Suppressor macrophage treated with lipopolysaccharide for 1 hour (primary cell): ENCODE data around the gene DTHD1.

Experiments used
- DNase-seq, 3 donors: peaks; one replicate each; pipeline ENCODE4 v3.0.0-alpha.2; 2020 to 2022

Gene DTHD1

DNA sequence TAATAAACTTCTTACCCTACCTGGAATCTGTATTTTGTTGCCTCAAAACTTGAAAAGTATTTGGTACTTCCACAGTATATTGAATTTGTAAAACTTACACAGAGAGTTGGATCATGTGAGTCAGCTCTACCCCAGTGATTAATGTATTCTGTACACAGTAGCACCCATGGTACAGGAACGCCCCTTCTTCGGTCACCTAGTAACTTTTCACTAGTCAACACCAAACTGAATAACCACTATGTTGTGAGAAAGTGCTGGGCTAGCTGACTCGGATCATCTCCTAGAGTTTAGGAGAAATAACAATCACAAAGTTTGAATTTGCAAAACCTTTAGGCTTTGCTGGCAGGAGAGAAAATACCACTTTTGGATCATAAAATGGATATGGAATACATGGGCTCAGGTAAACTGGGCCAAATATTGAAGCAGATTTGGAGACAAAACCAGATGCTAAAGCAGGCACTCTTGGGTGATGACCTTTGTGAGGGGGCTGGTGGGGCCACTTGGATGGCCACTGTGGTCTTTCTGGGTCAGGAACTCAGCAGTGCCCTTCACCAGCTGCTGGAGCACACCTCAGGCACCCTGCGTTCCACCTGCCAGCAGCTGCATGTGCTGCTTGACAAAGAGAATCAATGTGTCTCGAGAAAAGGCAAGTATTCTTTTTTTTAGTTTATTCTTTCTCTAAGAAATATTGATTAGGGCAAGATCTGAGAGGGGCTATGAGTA lies at the start of gene DTHD1:
Gene DTHD1 (plus strand): TSS at position 233 of the 723 bp plus-strand sequence. CDS start 143 bp downstream, at position 376.
- no peak for DNase-seq

DNA sequence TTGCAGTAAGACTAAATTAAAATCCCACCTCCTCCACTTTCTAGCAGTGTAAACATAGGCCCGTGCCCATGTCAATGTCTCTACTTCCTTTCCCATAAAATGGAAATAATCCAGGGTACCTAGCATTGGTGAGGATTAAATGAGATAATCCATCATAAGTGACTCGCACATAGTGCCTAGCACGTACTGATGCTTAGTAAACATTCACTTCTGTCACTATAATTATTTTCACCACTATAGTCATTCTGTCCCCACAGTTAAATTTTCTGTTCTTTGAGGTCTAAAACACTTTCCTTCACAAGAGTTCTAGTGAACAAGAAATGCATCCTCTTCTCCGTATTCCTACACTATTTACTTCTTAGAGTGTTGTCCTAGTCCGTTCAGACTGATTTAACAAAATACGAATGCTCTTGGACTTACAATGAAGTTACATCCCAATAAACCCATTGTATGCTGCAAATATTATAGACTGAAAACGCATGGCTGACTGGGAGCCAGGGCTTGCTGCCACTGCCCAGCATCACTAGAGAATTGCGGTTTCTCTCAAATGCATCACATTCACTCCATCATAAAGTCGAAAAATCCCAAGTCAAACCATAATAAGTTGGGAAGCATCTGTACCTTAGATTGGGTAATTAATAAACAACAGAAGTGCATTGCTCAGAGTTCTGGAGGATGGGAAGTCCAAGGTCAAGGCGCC lies 47.7 kb upstream of the DTHD1 start:
- DNase-seq = no peak

DNA sequence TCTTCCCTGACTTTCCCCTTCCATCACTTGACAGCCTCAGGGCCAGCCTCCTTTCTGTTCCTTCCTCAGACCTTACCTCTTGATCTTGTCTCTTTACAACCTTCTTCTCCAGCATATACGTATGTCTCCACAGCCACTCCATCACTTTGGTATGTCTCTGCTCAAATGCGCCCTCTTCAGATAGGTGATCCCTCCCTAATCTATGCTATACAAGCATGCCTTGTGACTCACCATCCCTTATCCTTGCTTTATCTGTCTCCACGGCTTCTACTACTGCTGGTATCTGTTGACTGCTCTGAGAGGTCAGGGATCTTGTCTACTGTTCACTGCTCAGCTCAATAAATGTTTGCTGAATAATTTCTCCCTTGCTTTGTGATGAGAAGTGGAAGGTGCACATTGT lies 46.1 kb upstream of the DTHD1 start:
- peak in 2 of 3 donors; percentile 3 to 17 for DNase-seq

DNA sequence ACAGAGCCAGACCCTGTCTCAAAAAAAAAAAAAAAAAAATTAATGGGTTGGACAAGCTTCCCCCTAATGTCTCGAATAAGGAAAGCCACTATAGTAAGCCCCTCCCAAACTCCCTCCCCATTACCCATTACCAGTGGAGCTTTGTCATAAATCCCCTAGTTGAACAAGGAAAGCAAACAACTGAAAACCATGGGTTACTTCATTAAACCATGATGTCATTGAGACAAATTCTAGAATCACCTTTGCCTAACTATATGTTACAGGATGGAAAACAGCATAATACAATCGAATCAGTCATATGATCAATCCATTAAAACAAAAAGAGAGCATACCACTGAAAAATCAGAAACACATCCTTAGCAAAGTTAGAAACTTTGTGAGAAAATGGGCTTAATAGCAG lies 45.3 kb upstream of the DTHD1 start:
- DNase-seq = peak in 2 of 3 donors; percentile 14 to 25

DNA sequence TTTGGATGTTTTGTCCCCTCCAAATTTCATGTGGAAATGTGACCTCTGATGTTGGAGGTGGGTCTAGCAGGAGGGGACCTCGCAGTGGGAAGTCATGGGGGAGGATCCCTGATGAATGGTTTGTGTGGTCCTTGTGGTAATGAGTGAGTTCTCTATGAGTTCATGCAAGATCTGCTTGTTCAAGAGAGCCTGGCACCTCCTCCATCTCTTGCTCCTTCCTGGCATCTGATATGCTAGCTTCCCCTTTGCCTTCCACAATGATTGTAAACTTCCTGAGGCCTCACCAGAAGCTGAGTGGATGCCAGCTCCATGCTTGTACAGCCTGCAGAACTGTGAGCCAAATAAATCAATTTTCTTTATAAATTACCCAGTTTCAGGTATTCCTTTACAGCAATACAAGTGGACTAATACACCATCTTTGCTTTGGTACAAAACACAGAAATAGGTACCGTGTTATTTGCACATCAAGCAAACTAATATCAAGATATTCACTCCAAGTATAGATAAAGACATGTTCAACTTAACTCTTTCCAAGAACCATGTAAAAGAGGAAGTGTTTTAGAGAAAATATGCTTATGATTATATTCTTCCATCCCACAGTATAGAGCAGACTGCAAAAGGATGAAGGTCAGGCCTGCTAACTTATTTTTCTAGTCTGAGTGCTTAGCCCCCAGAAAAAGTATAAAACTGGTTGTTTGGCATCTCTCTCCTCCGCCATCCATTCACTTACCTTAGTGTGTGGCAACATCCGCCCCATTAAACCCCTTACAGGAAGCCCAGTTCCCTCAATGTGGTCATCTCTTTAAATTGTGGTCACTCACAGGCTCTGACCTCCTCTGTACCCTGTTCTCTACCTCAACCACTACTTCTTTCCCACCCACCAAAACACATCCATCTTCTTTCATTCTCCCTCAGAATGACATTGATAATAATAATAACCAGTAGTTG lies 43.8 kb upstream of the DTHD1 start:
- peak in 2 of 3 donors; percentile 29 to 32 for DNase-seq

DNA sequence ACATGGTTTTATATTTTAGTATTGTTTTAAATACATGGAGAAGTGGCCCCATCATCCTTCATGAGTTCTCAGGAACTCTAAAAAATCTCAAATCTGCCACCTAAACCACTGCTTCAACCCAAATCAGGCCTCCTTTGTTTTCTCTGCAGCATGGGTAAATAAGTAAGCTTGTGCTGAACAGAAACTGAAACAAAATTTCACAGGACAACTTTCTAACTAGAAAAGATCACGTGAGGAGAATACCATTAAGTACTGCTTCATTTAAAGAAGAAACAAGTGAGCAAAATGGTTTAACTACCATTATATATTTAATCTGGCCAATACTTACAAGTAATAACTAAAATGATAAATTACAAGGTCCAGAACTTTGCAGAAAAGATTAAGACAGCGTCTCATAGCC lies 39.6 kb upstream of the DTHD1 start:
- DNase-seq = peak; percentile 47 to 83 (median 67)

DNA sequence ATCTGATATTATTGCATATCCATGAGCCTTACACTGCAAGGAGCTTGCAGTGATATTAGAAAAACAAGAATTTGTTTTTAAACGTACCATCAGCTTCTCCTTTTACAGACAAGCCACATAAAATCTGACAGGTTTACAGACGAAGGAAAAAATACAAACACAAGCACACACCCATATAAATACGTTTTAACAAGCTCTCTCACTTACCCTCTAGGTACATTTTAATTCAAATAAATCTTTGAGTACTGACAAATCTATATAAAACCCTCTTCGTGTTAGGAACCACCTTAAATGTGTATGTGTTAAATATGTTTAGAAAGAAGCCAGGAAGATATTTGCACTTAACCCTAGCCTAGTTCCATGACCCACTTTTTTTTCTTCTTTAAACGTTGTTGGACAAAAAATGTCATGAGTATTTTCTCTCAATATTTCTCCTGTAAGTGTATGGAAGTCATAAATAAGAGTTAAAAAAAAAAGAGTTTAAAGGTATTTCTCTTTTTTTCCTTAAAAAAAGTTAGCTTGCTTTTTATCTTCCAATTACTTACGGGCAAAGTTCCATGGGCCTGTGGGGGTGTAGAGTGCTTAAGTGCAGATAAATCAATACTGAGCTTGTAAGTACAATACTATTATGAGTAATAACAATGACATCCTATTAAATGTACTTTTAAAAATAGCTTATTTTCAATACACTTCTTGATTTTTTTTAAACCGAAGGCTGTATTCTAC lies 38.6 kb upstream of the DTHD1 start:
- peak in 1 of 3 donors; percentile 36 for DNase-seq

DNA sequence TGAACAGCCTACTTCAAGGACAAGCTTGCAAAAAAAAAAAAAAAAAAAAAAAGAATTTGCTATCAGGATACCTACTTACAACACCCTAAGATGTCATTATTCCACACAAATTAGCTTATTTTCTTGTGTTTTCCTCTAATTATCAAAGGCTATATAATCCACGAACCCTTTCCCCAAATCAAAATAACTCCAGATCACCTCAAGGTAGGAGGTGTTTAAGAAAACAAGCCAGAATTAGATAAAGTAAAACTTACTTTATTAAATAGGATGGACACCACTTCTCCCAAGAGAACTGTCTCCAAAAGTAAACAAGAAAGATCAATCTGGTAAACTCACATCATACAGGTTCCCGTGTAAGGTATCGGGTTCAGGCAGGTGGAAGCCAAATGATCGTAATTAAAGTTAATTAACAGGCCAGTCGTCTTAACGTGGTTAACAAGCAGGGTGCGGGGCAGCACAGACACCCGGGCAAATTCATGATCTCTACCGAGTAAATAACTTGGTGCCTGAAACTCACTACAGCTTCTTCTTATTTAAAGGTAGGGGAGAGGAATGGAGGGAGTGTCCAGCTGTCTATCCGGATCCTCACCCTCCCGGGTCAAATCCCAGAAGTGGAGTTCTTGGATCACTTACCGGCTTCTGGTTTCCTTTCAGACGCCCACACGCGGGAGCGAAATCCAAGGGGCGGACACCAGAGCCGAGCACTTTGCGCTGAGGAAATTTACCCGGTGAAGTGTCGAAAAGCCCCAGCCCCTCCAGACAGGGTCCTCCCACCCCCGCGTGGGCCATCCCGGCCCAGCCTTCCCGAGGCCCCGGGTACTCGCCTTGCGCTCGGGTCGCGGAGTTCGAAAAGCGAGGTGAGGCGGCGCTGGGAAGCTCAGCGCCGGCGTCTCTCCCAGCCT lies 37.8 kb upstream of the DTHD1 start:
- DNase-seq = peak; percentile 98 to 99 (median 98)

DNA sequence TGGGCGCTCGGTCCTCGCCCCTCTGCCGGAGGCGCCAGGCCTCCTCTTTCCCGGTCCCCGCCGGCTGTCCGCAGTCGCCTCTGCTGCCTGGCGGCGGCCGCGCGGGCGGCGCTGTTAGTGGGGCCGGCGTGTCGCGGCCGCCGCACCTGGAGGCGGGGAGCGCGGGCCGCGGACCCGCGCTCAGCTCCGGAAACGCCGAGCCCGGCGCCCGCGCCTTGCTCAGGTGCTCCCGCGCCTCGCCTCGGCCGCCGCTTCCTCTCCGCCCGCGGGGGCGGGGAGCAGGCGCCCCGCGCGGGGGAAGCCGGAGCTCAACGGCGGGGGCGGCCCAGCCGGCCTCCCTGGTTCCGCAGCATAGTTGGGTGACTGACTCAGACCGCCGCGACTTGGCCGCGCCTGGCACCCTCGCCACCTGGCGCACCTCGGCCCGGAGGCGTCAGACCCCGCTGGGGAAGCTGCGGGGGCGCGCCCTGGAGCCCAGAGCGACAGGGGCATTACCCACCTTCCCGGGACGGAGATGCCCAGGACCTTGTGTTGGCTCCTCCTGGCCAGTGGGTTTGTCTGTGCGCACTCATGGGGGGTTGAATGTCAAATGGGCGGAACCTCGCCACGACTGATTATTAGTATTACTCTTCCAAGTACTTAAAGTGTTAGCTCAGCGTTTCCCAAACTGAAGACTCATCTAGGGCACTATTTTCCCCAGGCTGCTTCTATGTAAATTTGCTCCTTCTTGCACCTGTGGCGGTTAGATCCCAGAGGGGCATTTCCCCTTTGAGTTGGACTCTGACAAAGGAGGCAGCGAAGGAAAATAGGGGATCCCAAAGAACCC lies 36.9 kb upstream of the DTHD1 start, which contains the start of gene ARAP2:
Gene ARAP2 (minus strand): TSS at position 258 of the 826 bp plus-strand sequence. CDS start 15,028 bp downstream, outside the sequence.
- peak; percentile 89 to 95 (median 91) for DNase-seq

DNA sequence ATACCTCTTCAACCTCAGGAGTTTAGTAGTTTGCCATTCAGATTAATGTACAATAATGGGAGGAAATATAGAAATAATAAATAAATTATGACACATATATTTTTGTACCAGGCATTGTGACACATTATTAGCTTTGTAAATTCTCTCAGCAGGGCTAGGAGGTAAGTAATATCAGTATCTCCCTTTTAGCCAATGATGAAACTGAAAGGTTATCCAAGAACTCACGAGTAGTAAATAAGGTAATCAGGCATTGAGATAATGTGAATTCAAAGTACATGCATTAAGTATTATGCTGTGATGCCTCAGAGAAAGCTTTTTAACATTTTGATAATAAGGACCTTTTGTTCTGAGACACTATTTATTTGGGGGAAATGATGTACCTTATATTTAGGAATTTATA lies 31.8 kb upstream of the DTHD1 start:
- no peak for DNase-seq

DNA sequence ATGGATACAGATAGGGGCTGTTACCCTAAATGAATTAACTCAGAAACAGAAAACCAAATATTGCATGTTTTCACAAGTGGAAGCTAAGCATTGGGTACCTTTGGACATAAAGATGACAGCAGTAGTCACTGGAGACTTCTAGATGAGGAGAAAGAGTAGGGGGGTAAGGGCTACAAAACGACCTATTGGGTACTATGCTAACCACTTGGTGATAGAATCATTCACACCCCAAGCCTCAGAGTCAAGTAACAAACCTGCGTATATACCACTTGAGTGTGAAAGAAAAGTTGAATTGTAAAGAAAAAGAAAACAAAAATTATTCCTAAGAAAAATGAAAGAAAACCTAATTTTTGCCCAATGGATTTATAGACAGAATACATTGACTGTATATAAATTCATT lies 29.4 kb upstream of the DTHD1 start:
- DNase-seq = no peak

DNA sequence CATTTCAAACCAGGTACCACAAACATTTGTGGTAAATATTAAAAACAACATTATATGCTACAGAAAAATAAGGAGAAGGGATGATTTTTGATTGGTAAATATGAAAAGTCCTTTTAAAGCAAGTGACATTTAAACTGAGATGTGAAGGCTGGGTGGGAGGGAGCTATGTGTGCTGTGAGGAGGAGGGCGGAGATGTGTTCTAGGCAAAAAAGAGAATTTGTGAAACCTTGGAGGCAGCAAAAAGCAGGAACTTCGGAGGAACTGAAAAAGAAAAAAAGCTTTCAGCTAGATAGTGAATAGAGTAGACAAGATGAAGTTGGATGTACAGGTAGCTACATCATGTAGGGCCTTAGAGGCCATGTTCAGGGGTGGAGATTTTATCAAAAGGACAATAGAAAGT lies 27.0 kb upstream of the DTHD1 start:
- peak; percentile 40 to 64 (median 45) for DNase-seq

DNA sequence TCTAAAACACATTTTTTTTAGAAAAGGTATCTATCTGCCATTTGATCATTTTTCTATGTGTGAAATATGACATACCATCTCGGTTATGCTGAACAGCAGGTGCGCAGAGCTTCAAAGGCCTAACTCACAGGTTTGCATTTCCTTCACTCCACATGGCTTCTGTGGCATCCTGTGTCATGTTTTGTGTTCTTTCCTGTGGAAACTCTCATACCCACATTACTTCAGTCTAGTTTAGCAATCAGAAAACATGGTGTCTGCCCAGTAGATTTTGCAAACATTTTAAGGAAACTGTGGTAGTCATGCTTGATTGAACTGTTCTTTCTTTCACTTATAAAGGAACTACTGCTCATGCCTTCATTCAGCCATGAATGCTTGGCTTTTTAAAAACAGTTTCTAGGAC lies 25.8 kb upstream of the DTHD1 start:
- peak; percentile 67 to 91 (median 88) for DNase-seq

DNA sequence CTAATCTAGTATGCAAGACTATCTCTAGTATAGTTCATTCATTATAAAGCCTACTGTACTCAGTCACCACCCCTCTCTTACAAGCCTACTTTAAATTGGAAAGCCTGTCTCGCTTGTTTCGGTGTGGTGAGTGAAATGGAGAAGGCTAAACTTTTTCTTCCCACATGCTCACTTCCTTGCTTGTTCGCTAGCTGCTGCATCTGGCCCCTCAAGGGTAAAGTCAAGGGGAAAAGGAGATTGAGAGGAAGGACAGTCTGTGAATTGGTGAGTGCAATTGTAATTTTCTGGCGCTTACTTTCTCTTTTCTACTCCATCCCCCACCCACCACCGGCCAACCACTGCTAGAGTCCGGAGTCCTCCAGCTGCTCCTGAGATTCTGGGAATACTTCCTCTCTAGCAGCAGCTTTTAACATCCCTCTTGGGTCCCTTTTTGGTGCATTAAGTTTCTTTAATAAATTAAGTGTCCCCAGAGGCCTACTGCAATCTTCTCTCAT lies 25.0 kb upstream of the DTHD1 start:
- DNase-seq = peak; percentile 33 to 52 (median 36)

DNA sequence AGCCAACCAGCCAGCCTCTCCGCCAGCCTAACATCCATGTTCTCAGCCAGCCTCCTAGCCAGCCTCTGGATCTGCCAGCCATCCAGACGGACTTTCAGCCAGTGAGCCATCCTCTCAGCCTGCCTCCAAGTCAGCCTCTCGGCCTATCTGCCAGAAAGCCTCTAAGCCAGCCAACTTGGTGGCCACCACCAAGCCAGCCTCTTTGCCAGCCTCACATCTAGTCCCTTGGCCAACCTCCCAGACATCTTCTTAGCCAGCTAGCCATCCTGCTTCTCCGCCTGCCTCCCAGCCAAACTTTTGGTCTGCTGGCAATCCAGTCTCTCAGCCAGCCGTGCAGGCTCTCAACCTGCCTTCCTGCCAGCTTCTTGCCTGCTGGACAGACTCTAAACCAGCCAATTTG lies 20.7 kb upstream of the DTHD1 start:
- no peak for DNase-seq

DNA sequence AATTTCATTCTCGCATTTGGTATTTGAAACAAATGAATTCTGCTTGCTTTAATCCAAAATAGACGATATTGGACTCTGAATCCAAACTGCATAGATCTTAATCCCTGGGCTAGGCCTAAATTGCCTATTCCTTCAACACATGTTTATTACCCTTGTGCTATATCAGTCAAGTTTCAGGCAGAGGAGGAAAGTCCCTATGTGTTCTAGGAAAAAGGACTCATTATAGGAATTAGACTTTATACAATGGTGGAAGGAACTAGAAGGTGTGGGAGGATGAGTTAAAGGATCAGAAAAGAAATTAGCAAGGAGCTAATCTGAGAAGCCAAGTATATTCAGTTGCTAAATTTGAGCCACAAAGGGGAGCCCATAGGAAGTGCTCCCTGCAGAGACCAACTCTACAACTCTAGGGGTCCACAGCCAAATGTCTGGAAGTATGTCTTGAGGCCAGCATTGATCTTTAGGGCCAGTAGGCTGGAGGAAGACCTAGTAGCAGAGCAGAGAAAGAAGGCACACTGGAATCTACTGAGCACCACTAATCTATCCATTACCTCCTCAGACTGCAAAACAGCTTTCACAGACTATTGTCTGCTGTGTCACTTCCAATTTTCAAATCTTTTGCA lies 17.1 kb upstream of the DTHD1 start:
- DNase-seq = peak in 1 of 3 donors; percentile 72

DNA sequence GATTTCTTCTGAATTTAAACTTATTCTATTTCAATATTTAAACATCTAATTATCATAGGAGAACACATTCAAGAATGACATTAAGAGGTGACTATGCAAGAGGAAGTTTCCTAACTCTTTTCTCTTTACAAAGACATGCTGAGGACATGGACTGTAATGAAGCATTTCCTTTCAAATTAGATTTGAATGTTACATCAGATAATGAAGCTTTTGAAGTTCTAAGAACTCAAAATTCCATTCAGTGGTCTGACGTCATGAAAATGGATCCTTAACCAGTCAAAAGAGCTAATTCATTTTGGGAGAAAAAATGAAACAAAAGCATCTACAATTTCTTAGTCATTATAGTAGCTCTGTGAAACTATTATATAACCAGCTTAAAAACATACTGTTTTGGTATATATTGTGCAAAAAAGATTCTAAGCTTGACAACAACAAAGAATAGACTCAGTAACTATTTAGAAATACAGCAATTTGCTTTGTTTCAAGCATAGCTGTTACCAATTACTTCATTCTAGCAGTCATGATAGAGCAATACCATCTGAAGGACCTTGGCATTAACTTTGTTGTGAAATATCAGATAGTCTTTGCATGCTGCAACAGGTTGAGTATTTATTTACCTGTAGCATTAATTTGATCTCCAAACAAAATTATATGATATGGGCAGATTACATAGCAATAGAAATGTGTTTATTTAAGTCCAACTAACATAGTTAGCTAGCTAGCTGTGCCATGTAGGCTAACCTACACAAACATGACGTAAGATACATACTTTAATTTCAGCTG lies 13.7 kb upstream of the DTHD1 start:
- DNase-seq = peak; percentile 32 to 84 (median 68)

DNA sequence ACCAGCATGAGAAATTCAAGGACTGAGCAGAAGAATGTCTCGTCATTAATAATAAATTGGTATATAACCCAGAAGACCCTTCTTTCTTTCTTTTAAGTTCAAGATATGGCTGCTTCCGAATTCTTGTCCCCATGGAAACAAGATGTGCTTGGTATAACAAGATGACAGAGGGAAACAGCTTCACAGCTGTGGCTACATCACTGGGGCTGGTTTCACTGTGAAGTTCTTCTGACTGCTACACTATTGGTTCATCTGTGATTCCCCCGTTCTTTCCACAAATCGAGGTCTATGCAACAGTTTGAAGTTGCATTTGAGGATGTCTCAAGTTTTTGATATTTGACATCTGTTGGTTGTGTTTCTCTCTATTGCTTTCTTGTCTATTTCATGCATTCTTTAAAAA lies 12.3 kb upstream of the DTHD1 start:
- peak; percentile 35 to 69 (median 49) for DNase-seq
